K562 (cell line): Measurements from ENCODE around the gene FSTL4.

Experiments used
- FIP1L1 ChIP-seq: fragments of 200-400 bp; formaldehyde crosslinking; IDR thresholded peaks from 2 replicates; pipeline ENCODE4 v1.6.1; 2018; ENCODE audit warnings: mild to moderate bottlenecking, low read depth, low read length; ENCODE audit not compliant: poor library complexity, severe bottlenecking
- GABPA ChIP-seq: fragments of 200-800 bp; sonication (Bioruptor generic); conservative IDR thresholded peaks from 2 replicates; pipeline ENCODE4 v1.6.1; 2016; ENCODE audit warnings: low read depth, missing genetic modification characterization, missing compliant biosample characterization
- NBN ChIP-seq: fragments of 450-650 bp; IDR thresholded peaks from 2 replicates; pipeline ENCODE4 v1.6.1; 2016; ENCODE audit warnings: low read depth, mild to moderate bottlenecking
- PBX2 ChIP-seq, 2 experiments: IDR thresholded peaks in 1 of 2; conservative IDR thresholded peaks in 1 of 2; 2 replicates each; pipeline ENCODE4 v1.6.1; 2016; ENCODE audit warnings: low read depth in 2 of 2, mild to moderate bottlenecking in 1 of 2, missing compliant biosample characterization in 1 of 2, missing genetic modification characterization in 1 of 2, moderate library complexity in 1 of 2
- SAFB ChIP-seq: fragments of 200-400 bp; formaldehyde crosslinking; IDR thresholded peaks from 2 replicates; pipeline ENCODE4 v1.6.1; 2017; ENCODE audit warnings: low read depth, low read length, borderline replicate concordance
- ZBTB7A ChIP-seq: IDR thresholded peaks from 2 replicates; pipeline ENCODE4 v1.6.1; 2011; ENCODE audit warnings: low read depth, mild to moderate bottlenecking, low read length, moderate library complexity, borderline replicate concordance; ENCODE audit not compliant: control insufficient read depth

GRCh38 chr5:133331941-133332340, 280.4 kb downstream of the FSTL4 start:
- TF ChIP-seq SAFB (no peak), FIP1L1 (no peak), GABPA (tag) (no peak), PBX2 (CRISPR knock-in tag; IDR thresholded peaks at IDR 0.05; ENCODE audit: low read depth) (no peak), PBX2 (tag; conservative IDR thresholded peaks at IDR 0.05; ENCODE audit: low read depth) (no peak), NBN (no peak), ZBTB7A (no peak)
